Stimulated activated CD4-positive, alpha-beta T cell treated with anti-CD3 and anti-CD28 coated beads, Interleukin-15, amount 100 ng/mL, for 48 hours (primary cell): Measurements from ENCODE around the gene PPARD.

ENCODE experiments used
- DNase-seq, 2 donors: peaks; one replicate each; pipeline ENCODE4 v3.0.0-alpha.2; 2020; ENCODE audit warnings: low read depth in 2 of 2

Gene PPARD

GRCh38 chr6:35469751-35470662 is 127.6 kb downstream of the PPARD start:
- DNase-seq, result no peak

DNA sequence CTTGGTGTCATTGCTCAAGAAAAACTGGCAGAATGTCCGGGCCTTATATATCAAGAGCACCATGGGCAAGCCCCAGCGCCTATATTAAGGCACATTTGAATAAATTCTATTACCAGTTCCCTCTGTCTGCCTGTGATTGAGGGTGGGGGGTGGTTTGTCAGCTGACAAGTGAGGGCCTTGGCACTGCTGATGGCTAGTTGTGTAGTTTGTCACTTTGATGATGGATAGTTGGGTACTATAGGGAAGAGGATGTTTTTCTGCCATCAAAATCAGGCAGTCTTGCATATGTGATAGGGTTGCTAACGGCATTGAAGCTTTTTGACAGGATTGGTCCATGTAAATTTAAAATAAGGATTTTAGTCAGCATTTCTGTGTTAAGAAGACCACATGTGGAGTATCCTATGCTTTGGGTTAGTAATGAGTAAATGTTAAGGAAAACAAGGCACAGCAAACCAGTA is 128.3 kb downstream of the PPARD start:
- DNase-seq, result no peak

DNA sequence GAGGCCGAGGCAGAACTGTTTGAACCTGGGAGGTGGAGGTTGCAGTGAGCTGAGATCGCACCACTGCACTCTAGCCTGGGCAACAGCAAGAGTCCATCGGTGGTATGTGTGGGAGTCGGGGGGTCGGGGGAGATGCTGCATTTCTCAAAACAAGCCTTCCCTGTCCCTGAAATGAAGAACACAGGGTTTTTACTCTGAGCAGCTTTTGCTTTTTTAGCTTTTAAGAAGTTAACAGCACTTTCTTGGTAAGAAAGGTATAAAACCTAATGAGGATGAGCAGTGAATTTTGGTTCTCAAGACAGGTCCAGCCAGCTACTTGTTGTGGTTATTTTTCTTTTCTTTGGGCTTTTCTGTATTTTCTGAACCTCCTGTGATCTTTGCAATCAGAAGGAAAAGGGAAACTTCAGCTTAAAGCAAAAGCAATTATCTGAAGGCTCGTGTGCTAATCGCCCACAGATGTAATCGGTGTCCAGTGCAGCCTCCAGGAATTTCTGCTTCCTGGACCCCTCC is 129.5 kb downstream of the PPARD start:
- DNase-seq, result no peak

- DNase-seq, result no peak
These were observed 130.9 kb downstream of the PPARD start for GRCh38 chr6:35473075-35473849.

GRCh38 chr6:35473850-35474130 is 131.4 kb downstream of the PPARD start:
- DNase-seq, result no peak

DNA sequence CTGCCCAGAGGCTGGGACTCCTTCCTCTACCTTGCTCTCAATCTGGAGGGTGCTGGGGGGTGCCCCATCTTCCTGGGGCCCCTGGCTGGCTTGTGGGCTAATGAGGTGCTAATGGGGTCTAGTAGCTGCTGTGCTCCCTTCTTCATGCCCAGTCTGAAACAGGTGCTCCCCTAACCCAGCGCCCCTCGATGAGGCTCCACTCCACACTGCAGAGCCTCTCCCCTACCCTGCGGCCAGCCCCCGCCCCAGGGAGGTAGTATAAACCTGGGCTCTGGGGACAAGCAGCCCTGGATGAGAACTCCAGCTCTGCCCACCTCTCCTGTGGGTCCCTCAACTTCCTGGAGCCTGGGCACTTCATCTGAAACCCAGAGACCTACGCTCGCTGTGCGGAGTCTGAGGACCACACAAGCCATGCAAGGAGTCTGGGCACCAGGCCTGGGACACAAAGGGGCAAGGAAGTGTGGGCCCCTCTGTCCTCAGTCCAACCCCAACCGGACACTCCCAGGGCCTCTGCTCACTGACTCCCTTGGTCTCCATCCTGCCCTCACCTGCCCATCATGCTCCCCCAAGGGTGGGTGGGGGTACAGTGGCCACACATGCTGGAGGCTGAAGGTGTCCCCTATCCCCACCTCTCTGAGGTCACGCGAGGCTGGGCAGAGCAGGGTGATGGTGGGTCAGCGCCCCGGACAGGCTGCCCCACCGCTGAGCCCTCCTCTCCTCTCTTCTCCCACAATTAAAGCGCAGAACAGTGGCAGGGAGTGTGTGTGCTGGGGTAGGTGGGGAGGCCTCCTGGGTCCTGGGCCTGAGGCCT is 132.0 kb downstream of the PPARD start:
- DNase-seq, result no peak

DNA sequence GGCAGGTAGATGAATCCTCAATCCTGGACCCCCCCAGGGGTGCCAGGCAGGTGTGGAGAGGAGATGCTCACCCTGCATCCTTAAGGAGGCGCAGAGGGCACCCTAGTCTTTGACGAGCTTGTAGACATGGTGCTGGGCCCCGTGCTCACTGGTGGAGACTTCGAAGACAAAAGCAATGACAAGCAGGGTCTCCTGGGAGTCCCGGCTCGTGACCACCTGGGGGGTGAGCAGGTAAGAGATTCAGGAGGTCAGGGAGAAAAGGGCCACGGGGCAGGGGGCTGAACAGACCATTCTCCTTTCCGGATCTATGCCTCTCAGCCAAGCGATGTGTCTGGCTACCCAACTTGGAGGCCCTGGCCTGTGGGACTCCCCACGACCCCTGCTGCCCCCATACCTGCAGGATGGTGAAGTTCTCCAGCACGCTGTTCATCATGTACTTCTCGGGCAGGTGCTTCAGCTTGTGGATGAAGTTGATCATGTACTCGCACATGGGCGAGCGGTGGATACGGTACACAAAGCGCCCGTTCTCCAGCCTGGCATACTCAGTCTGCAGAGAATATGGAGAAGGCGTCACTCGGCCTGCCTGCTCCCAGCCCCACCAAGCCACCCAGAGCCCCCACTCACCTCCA is 132.7 kb downstream of the PPARD start:
- DNase-seq, result no peak

- no peak for DNase-seq
These were observed 133.2 kb downstream of the PPARD start for GRCh38 chr6:35475573-35475972.

- no peak for DNase-seq
These were observed 133.6 kb downstream of the PPARD start for GRCh38 chr6:35476004-35476403.

GRCh38 chr6:35477028-35477427 is 134.7 kb downstream of the PPARD start:
- DNase-seq, result no peak
